Superior temporal gyrus (tissue), 1 donor: Measurements from ENCODE around the gene AK5.
"Not testable (repeated sequence)": the region's sequence is repeated elsewhere in the genome, so short reads cannot be mapped to it uniquely, and the experiment has no call there.

ENCODE experiments used
- DNase-seq: peaks from one replicate; pipeline ENCODE4 v3.0.0-alpha.2; 2016; ENCODE audit errors: extremely low spot score

AK5 gene

DNA sequence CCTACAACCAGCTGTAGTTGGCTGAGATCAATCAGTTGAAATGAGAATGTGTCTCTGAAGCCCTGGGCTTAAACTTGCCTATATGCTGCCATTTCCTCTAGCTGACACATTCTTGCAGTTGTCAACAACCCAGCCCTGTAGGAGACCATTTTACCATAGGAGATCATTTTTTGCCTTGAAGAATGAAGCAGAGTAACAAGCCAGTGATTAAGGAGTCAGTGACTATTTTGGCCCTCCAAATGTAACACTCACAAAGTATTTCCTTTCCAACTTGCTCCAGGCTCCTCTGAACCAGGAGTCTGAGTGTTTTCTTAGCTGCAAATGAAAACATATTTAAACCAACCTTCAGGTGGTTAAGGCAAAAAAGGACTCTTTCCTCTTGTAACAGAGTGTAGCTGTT, 217.1 kb downstream of the AK5 start:
- DNase-seq, result no peak

DNA sequence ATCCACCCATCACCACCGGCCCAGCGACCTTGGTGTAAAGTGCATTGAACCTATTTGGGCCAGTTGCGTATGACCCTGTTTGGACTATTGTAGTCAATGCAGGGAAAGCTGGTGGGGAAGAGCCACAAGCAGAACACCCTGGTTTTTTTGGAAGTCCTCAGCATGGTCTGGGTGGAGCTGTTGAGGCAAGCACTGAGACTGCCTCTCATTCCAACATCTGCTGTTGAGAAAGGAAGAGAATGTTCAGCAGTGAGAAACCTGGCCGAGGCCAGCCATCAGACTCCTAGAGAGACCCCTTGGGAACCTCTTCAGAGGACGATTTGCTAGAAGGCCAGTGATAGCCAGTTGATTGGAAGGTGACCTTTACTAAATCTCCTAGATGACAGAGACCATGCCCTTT, 217.6 kb downstream of the AK5 start:
- no peak for DNase-seq

DNA sequence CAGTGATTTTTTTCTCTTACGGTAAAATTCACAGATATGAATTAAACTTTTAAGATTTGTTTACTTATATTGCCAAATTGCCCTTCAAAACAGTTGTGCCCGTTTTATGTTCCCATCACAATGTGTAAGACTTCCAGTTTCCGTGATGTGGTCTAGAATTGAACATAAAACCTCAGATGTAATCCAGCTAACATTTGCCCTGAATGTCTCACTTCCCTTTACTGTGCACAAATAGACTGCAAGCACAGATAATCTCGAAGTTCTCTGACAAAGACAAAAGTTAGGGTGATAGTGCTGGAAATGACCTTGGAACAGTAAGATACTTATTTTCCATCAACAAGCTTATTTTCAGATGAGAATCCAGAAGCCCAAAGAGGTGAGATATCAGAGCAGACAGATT, 223.2 kb downstream of the AK5 start:
- DNase-seq, result no peak

DNA sequence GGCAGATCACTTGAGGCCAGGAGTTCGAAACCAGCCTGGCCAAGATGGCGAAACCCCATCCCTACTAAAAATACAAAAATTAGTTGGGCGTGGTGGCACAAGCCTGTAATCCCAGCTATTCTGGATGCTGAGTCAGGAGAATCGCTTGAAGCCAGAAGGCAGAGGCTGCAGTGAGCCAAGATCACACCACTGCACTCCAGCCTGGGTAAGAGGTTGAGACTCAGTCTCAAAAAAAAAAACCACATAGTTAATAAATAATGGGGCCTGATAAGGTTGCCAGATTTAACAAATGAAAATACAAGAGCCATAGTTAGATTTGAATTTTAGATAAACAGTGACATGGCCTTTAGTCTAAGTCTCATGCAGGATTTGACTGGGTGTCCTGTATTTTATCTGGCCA, 225.0 kb downstream of the AK5 start:
- no peak for DNase-seq

DNA sequence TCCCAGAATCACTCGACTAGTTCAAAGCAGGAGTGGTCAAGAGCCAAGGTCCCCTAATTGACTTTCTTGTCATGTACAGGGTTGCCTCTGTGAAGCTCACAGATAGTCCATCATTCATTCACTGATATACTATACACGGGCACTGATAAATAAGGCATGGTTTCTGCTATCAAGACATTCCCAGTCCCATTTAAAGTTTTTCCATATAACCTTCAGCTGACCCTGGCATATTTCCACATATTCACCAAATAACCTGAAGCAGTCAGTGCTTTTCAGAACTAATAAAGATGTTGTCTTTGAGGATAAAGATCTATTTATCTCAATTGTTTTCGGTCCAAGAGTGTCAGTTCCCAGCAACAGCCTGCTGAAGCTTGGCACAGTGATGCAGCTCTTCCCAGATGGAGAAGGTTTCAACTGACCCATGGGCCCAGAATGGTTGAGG, 227.3 kb downstream of the AK5 start:
- peak; percentile 70 for DNase-seq

DNA sequence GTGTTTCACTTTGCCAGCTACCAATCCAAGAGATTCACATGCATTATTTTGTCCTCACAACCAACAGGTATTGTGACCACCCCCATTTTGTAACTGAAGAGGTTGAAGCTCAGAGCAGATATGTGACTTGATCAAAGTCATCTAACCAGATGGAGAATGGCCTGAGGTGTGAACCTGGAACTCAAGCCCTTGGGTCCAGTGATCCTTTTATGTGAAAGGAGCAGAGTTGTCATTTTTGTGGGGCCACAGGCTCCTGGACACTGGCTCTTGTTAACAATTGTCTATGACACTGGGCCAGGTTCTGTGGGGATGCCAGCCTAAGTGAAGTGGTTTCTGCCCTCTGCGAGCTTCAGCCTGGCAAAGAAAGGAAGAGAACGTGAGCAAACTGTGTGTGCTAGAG, 228.1 kb downstream of the AK5 start:
- no peak for DNase-seq

DNA sequence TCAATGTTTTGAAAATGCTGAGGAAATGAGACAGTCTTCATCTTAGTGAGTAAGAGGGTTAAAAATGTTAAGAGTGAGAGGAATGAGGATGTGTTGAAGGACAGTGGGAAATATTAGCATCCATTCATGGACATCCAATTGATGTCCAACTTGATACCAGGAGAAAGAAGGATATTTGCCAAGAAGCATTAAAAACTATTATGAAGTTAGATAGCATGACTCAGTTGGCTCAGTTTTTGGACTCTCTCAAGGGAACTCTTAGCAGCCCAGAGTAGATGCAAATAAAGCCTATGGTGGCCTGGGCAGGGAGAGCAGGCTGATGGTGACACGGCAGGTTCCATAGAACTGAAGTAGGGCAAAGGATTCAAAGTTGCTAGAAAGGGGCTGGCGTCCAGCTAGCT, 229.6 kb downstream of the AK5 start:
- DNase-seq, result no peak

DNA sequence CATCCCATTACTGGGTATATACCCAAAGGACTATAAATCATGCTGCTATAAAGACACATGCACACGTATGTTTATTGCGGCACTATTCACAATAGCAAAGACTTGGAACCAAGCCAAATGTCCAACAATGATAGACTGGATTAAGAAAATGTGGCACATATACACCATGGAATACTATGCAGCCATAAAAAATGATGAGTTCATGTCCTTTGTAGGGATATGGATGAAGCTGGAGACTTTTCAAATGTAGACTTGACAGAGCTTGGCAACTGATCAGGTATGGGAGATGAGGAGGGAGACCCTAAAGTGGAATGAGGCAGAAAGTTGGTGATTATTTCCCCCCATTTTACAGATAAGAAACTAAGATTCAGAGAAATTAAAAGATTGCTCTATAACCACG, 230.8 kb downstream of the AK5 start:
- not testable (repeated sequence) for DNase-seq

DNA sequence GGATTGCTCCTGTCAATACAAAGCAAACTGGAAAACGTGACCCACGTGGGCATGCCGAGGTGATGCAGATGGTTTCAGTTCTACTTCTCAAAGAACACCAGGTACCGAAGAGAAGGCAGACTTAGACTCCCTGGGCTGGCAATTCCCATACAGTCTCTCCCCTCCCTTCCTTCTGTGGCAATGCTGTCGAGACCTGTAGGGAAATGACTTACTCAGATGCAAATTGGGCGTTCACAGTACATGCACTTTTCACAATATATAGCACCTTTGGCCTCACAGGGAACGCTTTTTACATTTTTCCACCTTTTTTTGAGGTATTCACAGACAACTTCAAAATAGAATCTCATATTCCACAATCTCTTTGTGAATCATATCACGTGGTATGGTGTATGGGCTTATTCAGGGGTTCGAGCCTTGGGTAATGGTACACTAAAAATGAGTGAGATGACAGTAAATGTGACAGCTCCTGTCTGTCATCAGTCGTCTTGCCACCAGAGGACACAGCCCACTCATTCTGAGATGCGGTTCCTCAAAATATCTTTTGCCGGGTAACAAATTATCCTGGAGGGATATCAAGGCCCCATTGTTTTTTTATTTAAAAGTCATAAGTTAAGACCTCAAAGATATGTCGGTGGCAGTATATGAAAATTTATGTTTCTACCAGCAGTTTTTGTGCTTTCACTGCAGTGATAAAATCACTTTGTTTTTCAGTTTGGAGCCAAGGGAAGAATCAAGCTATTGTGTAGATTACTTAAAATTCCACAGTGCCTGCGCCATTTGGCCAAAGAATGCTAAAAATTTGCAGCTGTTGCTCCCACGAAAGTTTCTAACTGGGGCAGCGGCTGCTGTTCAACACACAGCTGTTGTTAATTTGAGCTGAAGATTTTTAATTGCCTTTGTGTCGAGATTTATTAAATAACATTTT, 232.3 kb downstream of the AK5 start:
- peak; percentile 92 for DNase-seq

DNA sequence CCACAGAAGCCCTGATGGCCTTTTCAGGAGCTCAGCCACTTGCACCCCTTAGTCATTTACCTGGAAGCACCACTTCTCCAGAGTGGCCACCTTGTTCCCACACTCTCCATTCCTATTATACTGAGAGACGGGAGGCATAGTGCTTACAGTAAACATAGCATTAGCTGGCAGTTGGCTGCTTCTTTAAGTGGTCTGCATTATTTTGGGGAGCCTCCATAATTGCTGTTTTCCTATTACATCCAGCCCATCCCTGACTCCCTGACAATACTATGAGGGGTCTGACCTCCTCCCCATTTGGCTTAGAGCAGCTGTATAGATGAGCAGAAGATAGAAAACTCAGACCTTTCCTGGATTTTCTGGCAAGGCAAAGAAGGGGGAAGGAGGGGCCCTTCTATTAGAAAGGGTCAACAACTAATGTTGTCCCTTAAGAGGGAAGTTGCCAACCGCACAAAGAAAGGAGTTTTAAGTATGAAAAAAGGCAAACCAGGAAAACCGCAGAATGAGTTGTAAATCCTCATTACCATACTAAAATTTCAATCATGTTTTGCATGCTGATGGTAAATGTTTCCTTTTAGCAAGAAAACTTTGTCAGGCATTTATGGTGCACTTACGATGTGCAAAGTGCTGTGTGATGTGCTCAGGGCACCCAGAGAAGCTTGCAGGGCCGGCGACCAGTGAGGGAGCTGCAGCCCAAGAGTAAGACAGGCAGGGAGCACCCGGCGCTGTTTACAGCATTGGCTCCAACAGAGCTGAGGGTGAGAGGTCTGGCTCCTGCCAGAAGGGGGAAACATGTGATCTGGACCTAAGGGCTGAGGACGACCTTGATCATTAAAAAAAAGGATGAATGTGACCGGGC, 233.3 kb downstream of the AK5 start:
- DNase-seq, result peak; percentile 73

DNA sequence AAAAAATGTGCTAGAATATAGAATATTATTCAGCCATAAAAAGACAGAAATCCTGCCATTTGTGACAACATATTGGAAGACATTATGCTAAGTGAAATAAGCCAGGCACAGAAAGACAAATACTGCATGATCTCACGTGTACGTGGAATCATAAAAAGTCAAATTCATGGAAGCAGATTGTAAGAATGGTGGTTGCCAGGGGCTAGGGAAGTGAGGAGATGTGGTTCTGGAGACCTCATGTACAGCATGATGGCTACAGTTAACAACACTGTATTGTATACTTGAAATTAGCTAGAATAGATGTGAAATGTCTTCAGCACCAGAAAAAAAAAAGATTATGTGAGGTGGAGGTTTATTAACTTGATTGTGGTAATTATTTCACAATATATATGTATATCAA, 234.3 kb downstream of the AK5 start:
- DNase-seq, result no peak

DNA sequence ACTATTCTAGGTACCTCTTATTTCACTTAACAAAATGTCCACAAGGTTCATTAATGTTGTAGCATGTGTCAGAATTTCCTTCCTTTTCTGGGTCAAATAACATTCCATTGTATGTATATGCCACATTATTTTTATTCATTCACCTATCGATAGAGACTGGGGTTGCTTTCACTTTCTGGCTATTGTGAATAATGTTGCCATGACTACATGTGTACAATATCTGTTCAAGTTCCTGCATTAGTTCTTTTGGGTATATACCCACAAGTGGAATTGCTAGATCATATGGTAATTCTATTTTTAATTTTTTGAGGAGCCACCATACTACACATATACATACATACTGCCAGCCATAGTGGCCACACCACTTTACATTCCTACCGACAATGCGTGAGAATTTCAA, 242.2 kb downstream of the AK5 start:
- no peak for DNase-seq

DNA sequence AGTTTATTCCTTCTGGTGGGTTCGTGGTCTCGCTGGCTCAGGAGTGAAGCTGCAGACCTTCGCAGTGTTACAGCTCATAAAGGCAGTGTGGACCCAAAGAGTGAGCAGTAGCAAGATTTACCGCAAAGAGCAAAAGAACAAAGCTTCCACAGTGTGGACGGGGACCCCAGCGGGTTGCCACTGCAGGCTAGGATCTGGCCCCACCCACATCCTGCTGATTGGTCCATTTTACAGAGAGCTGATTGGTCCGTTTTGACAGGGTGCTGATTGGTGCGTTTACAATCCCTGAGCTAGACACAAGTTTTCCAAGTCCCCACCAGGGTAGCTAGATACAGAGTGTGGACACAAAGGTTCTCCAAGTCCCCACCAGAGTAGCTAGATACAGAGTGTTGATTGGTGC, 249.3 kb downstream of the AK5 start:
- not testable (repeated sequence) for DNase-seq

DNA sequence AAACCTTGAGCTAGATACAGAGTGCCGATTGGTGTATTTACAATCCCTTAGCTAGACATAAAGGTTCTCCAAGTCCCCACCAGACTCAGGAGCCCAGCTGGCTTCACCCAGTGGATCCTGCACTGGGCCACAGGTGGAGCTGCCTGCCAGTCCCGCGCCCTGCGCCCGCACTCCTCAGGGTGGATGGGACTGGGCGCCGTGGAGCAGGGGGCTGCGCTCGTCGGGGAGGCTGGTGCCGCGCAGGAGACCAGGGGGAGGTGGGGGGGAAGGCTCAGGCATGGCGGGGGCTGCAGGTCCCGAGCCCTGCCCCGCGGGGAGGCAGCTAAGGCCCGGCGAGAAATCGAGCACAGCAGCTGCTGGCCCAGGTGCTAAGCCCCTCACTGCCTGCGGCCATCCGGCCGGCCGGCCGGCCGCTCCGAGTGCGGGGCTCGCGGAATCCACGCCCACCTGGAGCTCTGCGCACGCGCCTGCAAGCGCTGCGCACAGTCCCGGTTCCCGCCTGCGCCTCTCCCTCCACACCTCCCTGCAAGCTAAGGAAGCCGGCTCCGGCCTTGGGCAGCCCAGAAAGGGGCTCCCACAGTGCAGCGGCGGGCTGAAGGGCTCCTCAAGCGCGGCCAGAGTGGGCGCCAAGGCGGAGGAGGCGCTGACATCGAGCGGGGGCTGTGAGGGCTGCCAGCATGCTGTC, 249.9 kb downstream of the AK5 start:
- DNase-seq, result not testable (repeated sequence)

DNA sequence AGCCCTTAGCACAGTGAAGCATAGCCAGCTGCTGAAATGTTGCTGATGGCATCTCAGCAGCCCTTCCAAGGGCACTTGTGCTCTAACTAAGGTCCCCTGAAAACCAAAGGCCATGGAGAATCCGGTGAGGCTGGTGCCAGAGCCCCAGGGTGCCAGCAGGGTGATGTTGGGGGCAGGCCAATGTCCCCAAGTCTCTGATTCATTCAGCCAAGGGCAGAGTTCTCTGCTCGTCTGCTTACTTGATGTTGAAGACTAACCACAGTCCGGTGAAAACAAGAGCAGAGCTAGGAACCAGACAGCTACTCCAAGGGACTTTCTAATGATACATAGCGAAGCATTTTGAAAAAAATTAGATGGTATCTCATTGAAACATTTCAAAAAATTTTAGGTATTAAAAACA, 250.8 kb downstream of the AK5 start:
- DNase-seq, result no peak

DNA sequence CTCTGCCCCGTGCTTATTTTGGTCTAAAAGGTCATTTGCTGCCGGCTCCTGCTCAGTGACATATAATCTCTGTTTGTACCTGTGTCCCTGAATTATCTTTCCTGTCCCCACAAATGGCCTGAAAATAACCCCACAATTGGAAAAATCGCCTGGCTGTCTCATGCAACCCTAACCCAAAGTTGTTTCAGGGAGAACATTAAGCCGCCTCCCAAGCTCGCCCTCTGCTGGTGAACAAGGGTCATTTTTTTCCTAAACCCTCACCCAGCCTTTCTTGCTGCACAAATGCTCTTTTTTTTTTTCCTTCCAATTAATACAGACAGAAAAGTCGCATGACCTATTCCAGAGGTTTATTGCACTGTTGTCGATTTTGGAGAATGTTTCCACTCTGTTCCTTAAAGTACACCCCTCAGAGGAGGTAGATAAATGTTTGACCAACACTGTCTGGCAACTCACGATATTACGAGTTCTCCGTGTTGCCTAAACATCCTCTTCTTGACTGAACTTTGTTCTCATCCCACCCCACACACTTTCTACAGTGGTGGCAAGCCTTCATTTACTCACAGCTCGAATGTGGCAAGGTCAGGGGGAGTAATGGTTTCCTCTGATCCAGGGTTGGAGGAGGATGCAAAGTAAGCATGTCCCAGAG, 252.0 kb downstream of the AK5 start:
- peak; percentile 90 for DNase-seq

DNA sequence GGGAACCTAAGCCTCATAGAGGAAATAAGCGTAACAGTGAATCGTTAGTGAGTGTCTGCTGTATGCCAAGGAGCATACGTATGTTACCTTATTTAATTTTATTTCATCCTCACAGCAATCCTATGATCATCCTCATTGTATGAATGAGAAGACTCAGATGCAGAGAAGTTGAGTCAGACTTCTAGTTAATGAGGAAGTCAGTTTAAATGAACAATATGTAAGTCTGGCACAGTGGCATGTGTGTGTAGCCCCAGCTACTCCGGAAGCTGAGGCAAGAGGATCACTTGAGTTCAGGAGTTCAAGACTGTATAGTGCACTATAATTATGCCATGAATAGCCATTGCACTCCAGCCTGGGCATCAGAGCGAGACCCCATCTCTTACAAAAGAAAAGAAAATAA, 252.6 kb downstream of the AK5 start:
- DNase-seq, result no peak

DNA sequence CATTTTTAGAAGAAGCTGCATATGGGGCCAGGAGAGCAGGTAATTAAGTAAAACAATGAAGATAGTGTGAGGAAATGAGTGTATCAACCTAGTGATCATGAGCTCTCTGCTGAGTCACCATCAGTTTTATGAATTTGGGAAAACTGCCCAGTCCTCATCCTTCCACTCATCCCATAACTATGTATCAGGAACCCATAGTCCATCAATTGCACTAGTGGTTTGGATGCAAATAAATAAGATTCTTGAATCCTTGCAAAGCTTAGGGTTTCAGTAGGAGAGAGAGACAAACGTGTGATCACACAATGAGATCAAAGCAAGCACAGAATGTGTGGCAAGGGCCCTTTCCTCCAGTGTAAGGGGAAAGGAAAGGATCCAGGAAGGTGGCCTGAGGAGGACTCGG, 255.0 kb downstream of the AK5 start:
- no peak for DNase-seq

DNA sequence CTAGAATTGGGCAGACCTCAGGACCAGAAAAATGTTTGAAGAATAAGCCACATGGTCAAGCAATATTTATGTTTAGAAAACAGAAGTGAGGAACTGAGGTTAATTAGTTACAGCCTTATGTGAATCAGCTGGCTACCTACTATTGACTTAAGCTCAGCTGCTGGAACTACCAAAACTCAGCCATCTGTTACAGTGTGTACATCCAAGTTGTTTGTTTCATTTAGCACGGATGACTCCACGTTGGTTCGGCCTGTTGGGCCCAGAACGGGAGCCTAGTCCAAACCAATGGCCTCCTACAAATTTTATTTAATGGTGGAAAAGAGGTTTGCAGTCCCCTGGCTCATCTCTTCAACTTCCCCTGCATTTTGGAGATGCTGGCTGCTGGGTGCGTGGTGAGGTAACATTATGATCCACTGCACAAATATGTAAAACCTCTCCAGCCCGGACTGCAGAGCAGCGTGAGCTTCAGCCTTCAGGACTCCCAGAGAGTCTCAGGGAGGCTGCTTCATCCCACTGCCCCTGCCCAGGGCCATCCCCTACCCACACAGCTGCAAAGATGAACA, 257.2 kb downstream of the AK5 start:
- no peak for DNase-seq

DNA sequence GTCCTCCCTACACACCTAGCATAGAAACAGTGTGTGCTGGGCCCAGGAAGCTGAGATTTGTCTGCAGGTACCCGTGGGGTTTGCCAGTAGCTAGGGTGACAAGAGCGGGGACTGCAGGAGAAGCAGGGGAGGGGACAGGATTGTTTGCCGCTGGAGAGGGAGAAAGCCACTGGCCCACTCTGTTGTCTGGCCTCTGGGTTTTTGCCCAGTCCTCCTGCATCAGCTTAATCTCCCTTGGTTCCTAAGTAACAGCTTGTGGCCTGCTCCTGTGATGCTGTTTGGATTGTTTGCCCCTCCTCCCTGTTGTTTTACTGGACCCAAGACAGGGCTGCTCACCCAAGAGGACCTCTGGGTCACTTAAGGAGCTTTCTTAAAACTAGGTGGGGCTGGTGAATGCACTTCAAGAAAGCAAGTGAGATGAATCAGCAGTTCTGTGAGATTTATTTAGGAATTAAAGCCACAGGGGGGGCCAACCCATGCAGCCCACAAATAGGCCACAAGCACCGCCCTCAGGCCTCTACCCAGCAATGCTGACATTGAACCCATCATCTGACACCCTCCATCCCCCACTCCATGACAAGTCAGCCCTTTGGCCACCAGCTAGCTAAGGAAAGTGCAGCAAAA, 257.8 kb downstream of the AK5 start:
- DNase-seq, result no peak
